ENCODE results near the gene VTN. TPM values are rescaled to one million over a fixed set of nuclear protein-coding genes. Genes with fewer than 3 reads are reported as not detected.

Gene VTN
- 17.3 to 26.7 TPM (median 18.8 TPM) in 5 replicates for total RNA-seq (2022; extraction: Qiagen RNA extraction; ENCODE audit: low read depth)

GRCh38 chr17:28370035-28370743 is at the start of gene VTN:
TSS of gene VTN (minus strand) at chr17:28370307. CDS start at chr17:28370203, 104 bp downstream.

GRCh38 chr17:28405632-28406472 is 35.7 kb upstream of the VTN start, which contains the start of gene SLC46A1:
TSS of gene SLC46A1 (minus strand) at chr17:28406212. CDS start at chr17:28406114, 98 bp downstream.

GRCh38 chr17:28371245-28372202 is 1.4 kb upstream of the VTN start, which contains the start of gene SARM1:
TSS of gene SARM1 (plus strand) at chr17:28371694. CDS start at chr17:28372033, 339 bp downstream.

GRCh38 chr17:28364665-28365363 is 5.3 kb downstream of the VTN start, which contains the start of gene SEBOX:
TSS of gene SEBOX (minus strand) at chr17:28365199. CDS start at chr17:28365151, 48 bp downstream.

GRCh38 chr17:28357061-28357900 is 12.8 kb downstream of the VTN start, which contains the start of gene POLDIP2:
TSS of gene POLDIP2 (minus strand) at chr17:28357527. CDS start at chr17:28357448, 79 bp downstream.

GRCh38 chr17:28335201-28335958 is 34.7 kb downstream of the VTN start, which contains the start of the genes IFT20 and TNFAIP1:
TSS of gene IFT20 (minus strand) at chr17:28335472. CDS start at chr17:28331985, 3,487 bp downstream.
TSS of gene TNFAIP1 (plus strand) at chr17:28335761. CDS start at chr17:28339522, 3,761 bp downstream.

GRCh38 chr17:28318759-28319597 is 51.1 kb downstream of the VTN start, which contains the start of gene TMEM97:
TSS of gene TMEM97 (plus strand) at chr17:28319200. CDS start at chr17:28319240, 40 bp downstream.

Other genes starting within 250 kb of the VTN start
- 49.5 to 52.7 TPM (median 50.6 TPM) in 5 replicates for gene TMEM97, start 51.1 kb downstream of the VTN start, total RNA-seq (2022; extraction: Qiagen RNA extraction; ENCODE audit: low read depth)
- gene IFT20, start 34.8 kb downstream of the VTN start, total RNA-seq (2022; extraction: Qiagen RNA extraction; ENCODE audit: low read depth), result 54.4 to 57.2 TPM (median 56.4 TPM) in 5 replicates
- gene TNFAIP1, start 34.5 kb downstream of the VTN start, total RNA-seq (2022; extraction: Qiagen RNA extraction; ENCODE audit: low read depth), result 44.4 to 51.9 TPM (median 50.6 TPM) in 5 replicates
- 132 to 168 TPM (median 161 TPM) in 5 replicates for gene POLDIP2, start 12.8 kb downstream of the VTN start, total RNA-seq (2022; extraction: Qiagen RNA extraction; ENCODE audit: low read depth)
- not detected in 5 replicates for gene SEBOX, start 5.1 kb downstream of the VTN start, total RNA-seq (2022; extraction: Qiagen RNA extraction; ENCODE audit: low read depth)
- 4.9 to 6.0 TPM (median 5.3 TPM) in 5 replicates for gene SARM1, start 1.4 kb upstream of the VTN start, total RNA-seq (2022; extraction: Qiagen RNA extraction; ENCODE audit: low read depth)
- gene SLC46A1, start 35.9 kb upstream of the VTN start, total RNA-seq (2022; extraction: Qiagen RNA extraction; ENCODE audit: low read depth), result 18.5 to 23.4 TPM (median 21.3 TPM) in 5 replicates
- 0.06 to 0.21 TPM (median 0.13 TPM) in 4 of 5 replicates, not detected in the other for gene SLC13A2, start 103.3 kb upstream of the VTN start, total RNA-seq (2022; extraction: Qiagen RNA extraction; ENCODE audit: low read depth)
- gene FOXN1, start 136.0 kb upstream of the VTN start, total RNA-seq (2022; extraction: Qiagen RNA extraction; ENCODE audit: low read depth), result 0.02 to 0.20 TPM (median 0.04 TPM) in 3 of 5 replicates, not detected in the others
- gene UNC119, start 182.3 kb upstream of the VTN start, total RNA-seq (2022; extraction: Qiagen RNA extraction; ENCODE audit: low read depth), result 26.8 to 35.3 TPM (median 27.5 TPM) in 5 replicates
- 53.8 to 66.3 TPM (median 62.8 TPM) in 5 replicates for gene PIGS, start 201.2 kb upstream of the VTN start, total RNA-seq (2022; extraction: Qiagen RNA extraction; ENCODE audit: low read depth)
- 1.2 to 2.5 TPM (median 1.9 TPM) in 5 replicates for gene ALDOC, start 206.6 kb upstream of the VTN start, total RNA-seq (2022; extraction: Qiagen RNA extraction; ENCODE audit: low read depth)
- 77.5 to 86.2 TPM (median 81.5 TPM) in 5 replicates for gene SPAG5, start 228.7 kb upstream of the VTN start, total RNA-seq (2022; extraction: Qiagen RNA extraction; ENCODE audit: low read depth)
- gene RSKR, start 243.9 kb upstream of the VTN start, total RNA-seq (2022; extraction: Qiagen RNA extraction; ENCODE audit: low read depth), result 3.4 to 6.2 TPM (median 4.3 TPM) in 5 replicates

All from A549 treated with CpdA at 1 μM for 4 hours (cell line).